ENCODE measurements around the gene IL4R.
"Not testable (repeated sequence)": the region's sequence is repeated elsewhere in the genome, so short reads cannot be mapped to it uniquely, and the experiment has no call there.

Gene IL4R

GRCh38 chr16:27385398-27385797, 71.6 kb downstream of the IL4R start:
- DNase-seq: no peak

DNA sequence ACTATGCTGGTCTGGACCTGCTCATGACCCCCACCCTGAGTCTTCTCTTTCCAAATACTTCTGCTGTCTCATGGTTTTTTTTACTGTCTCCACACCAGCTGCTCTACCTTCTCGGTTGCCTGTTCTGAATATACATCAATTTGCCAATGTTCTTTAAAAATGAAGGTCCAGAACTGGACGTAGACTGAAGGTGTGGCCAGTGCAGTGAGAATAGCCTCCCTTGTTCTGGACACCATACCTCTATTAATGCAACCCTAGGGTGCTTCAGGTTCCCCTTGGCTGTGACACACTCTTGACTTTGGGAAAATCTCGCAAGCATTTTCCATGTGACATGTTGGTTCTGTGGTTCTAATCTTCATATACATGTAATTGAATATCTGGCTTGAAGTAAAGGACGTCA, 72.9 kb downstream of the IL4R start:
- no peak for DNase-seq

DNA sequence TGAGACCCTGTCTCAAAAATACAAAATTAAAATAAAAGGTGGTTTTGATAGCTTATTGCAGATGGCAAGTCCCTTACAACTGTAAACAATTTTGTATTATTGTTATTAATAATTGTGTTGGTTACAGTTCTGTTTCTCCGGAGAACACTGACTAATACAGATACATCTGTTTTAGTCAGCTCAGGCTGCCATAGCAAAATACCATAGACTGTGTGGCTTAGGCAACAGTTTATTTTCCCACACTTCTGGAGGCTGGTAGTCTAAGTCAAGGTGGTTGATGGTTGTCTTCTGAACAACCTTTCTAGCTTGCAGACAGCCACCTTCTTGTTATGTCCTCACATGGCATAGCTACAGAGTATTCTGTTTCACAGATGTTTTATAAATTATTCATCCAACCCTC, 74.0 kb downstream of the IL4R start:
- DNase-seq: no peak

DNA sequence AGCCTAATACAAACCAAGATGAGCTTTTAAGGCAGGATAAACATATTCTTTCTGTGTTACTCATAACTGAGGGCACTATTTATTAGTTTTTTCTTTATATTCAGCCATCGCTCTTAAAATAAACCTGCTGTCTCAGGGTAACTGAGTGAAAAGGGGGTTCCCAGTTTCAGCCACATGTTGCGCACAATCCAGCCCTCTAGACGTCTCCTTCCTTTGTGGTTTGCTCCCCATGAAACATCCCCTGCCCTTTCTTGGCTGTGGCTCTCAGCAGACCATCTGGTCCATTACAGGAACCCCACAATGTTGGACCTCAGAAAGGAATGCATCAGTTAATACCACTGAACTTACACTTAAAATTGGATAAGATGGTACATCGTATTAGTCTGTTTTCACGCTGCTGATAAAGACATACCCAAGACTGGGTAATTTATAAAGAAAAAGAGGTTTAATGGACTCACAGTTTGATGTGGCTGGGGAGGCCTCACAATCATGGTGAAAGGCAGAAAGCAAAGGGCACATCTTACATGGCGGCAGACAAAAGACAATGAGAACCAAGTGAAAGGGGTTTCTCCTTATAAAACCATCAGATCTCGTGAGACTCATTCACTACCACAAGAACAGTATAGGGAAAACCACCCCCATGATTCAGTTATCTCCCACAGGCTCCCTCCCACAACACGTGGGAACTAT, 75.6 kb downstream of the IL4R start:
- no peak for DNase-seq

DNA sequence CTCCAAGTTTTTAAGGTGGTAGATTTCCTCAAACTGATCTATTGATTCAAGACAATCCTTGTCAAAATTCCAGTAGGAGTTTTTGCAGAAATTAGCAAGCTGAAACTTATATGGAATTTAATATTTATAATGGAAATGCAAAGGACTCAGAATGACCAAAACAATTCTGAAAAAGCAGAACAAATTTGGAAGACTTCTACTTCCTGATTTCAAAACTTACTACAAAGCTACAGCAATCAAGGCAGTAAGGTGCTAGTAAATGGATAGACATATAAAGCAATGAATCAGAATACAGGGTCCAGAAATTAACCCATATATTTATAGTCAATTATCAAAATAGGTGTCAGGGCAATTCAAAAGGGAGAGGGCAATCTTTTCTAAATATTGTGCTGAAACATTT, 76.4 kb downstream of the IL4R start:
- DNase-seq: no peak

- DNase-seq: no peak
Observed at GRCh38 chr16:27392671-27393070, 78.9 kb downstream of the IL4R start.

- no peak for DNase-seq
Observed at GRCh38 chr16:27394516-27394915, 80.7 kb downstream of the IL4R start.

- DNase-seq: not testable (repeated sequence)
Observed at GRCh38 chr16:27398341-27398893, 84.6 kb downstream of the IL4R start.

DNA sequence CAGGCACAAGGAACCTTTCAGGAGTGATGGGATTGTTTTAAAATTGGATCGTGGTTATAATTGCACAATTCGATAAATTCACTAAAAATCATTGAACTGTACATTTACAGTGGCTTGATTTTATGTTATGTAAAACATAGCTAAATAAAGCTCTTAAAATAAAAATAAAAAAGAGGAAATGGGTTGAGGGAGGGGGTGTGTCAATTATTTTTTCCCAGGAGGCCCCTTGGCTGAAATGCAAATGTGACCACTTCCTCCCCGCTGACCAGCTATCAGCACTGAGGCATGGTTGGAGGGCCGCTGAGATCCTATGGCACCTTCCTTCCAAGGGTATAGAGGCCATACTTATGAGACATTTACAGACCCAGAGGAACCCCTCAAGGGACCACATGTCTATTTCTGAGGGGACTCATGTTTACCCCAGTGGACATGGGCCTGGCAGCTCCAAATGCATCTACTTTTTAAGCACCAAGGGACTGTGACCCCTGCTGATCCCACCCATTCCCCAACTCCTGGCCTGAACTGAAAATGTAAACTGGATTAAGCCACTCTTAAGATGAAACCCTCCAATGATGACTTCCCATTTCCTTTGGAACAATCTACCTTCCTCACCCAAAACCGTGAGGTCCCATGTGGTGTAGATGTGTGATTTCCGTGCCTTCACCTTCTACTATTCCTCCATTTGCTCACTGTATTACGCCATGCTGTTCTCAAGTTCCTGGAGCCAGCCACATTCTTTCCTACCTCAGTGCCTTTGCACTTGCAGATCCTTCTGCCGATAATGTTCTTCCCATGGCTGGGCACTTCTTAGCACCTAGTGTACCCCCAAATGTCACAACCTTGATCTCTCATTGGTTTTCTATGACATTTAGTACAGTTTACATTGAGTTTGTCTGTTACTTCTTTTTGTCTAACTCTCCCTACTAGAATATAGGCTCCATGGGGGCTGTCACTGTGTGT, 85.4 kb downstream of the IL4R start:
- no peak for DNase-seq

GRCh38 chr16:27399969-27400368, 86.2 kb downstream of the IL4R start:
- DNase-seq: no peak

GRCh38 chr16:27400751-27401620, 87.2 kb downstream of the IL4R start:
- peak; percentile 1 for DNase-seq

- peak; percentile 42 for DNase-seq
Observed at GRCh38 chr16:27401768-27402568, 88.2 kb downstream of the IL4R start, which contains the start of gene IL21R. Gene IL21R, plus strand, starts transcription at chr16:27402174. Its CDS starts 27,898 bp downstream, at chr16:27430072.

- DNase-seq: no peak
Observed at GRCh38 chr16:27402569-27402963, 88.8 kb downstream of the IL4R start.

DNA sequence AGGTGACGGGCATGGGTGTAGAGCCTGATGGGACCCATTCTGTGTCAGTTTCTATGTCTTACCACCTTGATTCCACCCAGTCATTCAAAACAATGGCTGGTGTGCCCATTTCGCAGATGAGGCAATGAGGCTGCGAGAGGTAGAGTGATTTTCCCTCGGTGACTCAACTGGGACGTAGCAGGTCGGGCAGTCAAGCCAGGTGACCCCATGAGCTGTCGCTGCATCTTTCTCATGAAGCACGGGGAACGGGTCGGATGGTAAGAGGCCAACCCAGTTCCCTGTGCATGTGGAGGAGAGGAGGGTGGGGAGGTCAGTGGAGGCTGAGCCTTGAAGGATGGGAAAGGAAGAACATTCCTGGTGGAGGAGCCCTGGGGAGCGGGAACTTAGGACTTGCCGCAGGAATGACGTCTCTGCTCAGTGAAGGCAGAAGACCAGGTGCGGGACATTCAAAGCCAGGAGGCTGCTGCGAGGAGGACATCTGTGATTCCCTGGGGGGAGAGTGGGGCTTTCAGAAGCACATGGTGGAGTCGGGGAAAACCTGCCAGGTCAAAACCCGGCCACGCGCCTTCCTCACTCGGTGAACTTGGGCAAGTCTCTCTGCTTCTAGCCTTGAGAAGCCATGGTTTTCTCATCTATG, 89.3 kb downstream of the IL4R start:
- no peak for DNase-seq

DNA sequence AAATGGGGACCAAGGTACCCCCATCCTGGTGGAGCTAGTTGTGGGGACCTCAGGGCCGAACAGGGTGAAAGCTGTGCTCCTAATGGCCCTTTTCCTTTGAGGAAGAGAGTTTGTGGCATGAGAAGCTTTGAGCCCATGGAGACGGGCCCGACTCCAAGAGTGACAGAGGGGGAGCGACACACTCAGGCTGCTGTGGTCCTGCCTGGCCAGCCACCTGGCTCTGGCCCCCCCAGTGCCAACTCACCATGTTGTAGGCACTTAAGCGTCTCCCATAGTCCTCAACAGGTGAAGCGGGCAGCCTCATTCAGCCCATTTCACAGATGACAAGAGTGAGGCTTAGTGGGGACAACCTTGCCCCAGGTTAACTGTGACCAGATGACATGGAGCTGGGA, 89.8 kb downstream of the IL4R start:
- DNase-seq: no peak

DNA sequence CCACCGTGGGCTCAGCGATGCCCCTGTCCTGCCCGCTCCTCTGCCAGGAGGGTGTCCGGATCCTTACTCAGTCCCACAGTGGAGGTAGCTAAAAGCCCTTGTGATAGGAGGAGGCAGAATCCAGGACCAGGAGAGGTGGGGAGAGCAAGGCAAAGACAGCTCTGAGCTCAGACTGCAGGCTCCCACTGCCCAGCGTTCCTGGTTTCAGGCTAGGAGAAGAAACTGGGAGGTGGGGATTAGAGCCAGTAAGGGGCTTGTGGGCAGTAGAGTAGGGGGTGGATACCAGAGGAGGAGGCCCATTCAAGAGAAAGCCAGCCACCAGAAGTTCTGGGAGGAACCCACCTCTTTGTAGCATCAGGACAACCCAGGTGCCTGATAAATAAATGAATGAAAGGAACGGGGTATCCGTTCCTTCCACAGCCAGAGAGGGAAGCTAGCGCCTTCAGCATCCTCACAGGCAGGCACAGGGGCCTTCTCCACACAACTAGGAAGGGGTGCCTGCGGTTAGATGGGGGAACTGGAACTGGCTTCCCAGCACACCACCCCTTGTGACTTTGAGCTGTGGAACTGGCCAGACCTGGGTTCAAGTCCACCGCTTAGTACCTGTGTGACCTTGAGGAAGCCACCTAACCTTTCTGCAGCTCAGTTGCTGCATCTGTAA, 90.5 kb downstream of the IL4R start:
- no peak for DNase-seq

DNA sequence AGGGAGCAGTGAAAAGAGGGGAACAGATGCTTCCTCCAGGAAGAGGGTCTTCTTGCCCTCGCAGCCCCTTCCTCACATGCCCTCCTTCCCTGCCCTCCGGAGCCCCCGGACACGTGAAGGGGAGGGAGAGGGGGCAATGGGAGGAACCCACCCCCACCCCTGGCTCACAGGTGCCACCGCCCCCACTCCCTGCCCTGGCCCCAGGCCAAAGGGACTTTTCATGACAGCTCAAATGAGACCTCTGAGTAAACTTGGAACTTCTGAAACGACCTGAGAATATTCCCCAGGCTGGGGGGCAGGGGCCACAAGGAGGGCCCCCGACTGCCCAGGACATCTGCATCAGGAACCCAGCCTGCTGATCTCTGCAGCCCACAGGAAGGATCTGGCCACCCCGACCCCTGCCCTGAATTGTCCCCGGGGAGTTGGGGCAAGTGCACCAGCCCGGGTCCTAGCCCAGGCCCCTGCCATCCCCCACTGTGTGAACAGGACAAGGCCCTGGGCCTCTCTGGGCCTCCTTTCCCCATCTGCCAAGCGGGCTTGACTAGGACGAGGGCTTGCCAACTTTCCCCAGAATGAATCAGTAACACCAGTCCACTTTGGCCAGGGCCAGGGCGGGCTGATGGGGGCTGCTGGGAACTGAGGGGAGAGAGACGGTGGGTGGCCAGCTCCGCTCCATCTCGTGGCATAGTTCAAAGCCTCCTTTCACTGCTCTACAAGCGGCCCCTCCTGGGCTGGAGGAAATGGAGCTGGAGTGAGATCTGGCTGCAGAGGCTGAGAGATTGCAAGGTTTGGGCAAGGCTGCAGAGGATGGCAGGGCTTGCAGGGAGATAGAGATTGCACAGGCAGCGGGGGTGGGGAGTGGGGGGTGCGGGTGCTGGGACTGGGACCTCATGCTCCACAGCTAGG, 92.0 kb downstream of the IL4R start:
- no peak for DNase-seq

- no peak for DNase-seq
Observed at GRCh38 chr16:27406511-27407128, 92.8 kb downstream of the IL4R start.

DNA sequence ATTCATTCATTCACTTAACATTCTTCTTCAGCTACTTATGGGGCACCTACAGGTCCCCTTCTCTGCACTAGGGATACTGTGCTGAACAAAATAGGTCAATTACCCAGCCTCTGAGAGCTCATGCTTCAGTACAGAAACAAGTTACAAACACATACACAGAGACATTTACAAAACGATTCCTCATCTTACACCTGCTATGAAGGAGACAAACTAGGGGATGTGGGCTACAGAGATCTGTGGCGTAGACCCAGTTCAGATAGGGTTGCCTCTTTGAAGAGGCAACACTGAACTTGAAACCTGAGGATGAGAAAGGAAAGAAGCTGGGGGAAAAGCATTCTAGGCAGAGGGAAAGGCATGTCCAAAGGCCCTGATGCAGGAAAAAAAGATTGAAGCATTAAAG, 93.4 kb downstream of the IL4R start:
- no peak for DNase-seq
